ENCODE measurements around the gene CIDEB. TPM values are rescaled to one million over a fixed set of nuclear protein-coding genes. Genes with fewer than 3 reads are reported as not detected.

Gene CIDEB
- total and polyA plus RNA-seq, 2 of the 13 experiments (the other 11 are each of a cell fraction or from before 2014, with no cell fraction given), result 35.8 to 110 TPM

DNA sequence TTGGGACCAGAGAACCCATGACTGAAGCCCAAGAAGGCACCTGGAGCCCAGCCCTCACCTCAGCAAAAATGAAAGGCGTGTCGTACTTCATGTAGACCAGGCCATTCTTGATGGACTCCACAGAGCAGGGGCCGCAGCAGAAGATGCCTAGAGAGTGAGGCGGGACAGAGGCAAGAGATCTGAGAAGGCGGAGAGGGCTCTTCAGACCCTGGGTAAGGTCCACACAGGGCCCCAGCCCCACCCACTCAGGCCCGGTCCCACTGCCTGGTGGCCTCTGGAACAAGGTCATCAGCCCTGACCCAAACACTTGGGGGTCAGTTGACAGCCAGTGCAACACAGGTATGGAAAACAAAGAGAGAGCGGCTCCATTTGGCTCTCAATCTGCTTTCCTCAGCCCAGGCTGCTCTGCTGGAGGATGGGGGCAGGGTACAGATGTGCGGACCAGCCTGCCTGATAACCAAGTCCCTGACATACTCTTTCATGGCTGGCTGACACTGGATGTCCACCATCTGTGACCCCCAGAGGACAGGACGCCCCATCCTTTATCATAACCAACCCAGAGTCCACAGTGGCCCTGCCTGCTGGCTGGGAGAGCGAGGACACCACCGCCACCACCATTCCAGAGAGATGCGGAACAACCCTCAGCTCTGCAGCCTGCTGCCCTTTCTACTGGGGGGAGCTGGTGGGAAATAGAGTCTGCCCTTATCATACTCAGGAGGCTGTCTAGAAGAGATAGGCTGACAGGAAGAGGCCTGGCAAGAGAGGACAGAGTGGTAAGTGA, 51.7 kb downstream of the CIDEB start (continued):
- no peak for TF ChIP-seq MAF1 (CRISPR knock-in tag; IDR thresholded peaks at IDR 0.05; ENCODE audit: borderline replicate concordance)
- no peak for TF ChIP-seq ZNF3 (CRISPR knock-in tag; IDR thresholded peaks at IDR 0.05)
- no peak for TF ChIP-seq ZBTB21 (CRISPR knock-in tag; IDR thresholded peaks at IDR 0.05)
- TF ChIP-seq, protein P1, sequence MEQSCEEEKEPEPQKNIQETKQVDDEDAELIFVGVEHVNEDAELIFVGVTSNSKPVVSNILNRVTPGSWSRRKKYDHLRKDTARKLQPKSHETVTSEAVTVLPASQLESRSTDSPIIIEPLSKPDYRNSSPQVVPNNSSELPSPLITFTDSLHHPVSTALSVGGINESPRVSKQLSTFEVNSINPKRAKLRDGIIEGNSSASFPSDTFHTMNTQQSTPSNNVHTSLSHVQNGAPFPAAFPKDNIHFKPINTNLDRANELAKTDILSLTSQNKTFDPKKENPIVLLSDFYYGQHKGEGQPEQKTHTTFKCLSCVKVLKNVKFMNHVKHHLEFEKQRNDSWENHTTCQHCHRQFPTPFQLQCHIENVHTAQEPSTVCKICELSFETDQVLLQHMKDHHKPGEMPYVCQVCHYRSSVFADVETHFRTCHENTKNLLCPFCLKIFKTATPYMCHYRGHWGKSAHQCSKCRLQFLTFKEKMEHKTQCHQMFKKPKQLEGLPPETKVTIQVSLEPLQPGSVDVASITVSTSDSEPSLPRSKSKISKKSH (CRISPR knock-in tag; IDR thresholded peaks at IDR 0.05; ENCODE audit: borderline replicate concordance), result peak; percentile 87; the same call in 1 of the 2 replicates
- TF ChIP-seq NCOR1 (IDR thresholded peaks at IDR 0.05; ENCODE audit: borderline replicate concordance, low read length), result peak; percentile 67
- TF ChIP-seq ZNF605 (CRISPR knock-in tag; IDR thresholded peaks at IDR 0.05), result peak; percentile 82
- TF ChIP-seq, protein P2, sequence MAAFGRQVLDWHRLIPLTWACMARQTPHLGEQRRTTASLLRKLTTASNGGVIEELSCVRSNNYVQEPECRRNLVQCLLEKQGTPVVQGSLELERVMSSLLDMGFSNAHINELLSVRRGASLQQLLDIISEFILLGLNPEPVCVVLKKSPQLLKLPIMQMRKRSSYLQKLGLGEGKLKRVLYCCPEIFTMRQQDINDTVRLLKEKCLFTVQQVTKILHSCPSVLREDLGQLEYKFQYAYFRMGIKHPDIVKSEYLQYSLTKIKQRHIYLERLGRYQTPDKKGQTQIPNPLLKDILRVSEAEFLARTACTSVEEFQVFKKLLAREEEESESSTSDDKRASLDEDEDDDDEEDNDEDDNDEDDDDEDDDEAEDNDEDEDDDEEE (CRISPR knock-in tag; IDR thresholded peaks at IDR 0.05), result peak; percentile 67; the same call in 1 of the 2 replicates
- TF ChIP-seq, protein P3, sequence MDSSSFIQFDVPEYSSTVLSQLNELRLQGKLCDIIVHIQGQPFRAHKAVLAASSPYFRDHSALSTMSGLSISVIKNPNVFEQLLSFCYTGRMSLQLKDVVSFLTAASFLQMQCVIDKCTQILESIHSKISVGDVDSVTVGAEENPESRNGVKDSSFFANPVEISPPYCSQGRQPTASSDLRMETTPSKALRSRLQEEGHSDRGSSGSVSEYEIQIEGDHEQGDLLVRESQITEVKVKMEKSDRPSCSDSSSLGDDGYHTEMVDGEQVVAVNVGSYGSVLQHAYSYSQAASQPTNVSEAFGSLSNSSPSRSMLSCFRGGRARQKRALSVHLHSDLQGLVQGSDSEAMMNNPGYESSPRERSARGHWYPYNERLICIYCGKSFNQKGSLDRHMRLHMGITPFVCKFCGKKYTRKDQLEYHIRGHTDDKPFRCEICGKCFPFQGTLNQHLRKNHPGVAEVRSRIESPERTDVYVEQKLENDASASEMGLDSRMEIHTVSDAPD (CRISPR knock-in tag; IDR thresholded peaks at IDR 0.05), result peak; percentile 69; the same call in 1 of the 2 replicates
- TF ChIP-seq ZNF772 (CRISPR knock-in tag; IDR thresholded peaks at IDR 0.05), result peak; percentile 55; the same call in 1 of the 2 replicates
- peak; percentile 66 for TF ChIP-seq BCL6 (CRISPR knock-in tag; IDR thresholded peaks at IDR 0.05)
- TF ChIP-seq ZNF577 (CRISPR knock-in tag; IDR thresholded peaks at IDR 0.05; ENCODE audit: borderline replicate concordance, low read depth), result no peak
- TF ChIP-seq PHF21A (CRISPR knock-in tag; IDR thresholded peaks at IDR 0.05), result no peak; the same call in none of the 2 replicates
- TF ChIP-seq FOSL1 (CRISPR knock-in tag; IDR thresholded peaks at IDR 0.05; ENCODE audit: borderline replicate concordance), result no peak
- TF ChIP-seq, protein P4, sequence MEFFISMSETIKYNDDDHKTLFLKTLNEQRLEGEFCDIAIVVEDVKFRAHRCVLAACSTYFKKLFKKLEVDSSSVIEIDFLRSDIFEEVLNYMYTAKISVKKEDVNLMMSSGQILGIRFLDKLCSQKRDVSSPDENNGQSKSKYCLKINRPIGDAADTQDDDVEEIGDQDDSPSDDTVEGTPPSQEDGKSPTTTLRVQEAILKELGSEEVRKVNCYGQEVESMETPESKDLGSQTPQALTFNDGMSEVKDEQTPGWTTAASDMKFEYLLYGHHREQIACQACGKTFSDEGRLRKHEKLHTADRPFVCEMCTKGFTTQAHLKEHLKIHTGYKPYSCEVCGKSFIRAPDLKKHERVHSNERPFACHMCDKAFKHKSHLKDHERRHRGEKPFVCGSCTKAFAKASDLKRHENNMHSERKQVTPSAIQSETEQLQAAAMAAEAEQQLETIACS (CRISPR knock-in tag; IDR thresholded peaks at IDR 0.05), result no peak
- TF ChIP-seq ZNF709 (CRISPR knock-in tag; IDR thresholded peaks at IDR 0.05), result peak; percentile 76
- TF ChIP-seq, protein P5, sequence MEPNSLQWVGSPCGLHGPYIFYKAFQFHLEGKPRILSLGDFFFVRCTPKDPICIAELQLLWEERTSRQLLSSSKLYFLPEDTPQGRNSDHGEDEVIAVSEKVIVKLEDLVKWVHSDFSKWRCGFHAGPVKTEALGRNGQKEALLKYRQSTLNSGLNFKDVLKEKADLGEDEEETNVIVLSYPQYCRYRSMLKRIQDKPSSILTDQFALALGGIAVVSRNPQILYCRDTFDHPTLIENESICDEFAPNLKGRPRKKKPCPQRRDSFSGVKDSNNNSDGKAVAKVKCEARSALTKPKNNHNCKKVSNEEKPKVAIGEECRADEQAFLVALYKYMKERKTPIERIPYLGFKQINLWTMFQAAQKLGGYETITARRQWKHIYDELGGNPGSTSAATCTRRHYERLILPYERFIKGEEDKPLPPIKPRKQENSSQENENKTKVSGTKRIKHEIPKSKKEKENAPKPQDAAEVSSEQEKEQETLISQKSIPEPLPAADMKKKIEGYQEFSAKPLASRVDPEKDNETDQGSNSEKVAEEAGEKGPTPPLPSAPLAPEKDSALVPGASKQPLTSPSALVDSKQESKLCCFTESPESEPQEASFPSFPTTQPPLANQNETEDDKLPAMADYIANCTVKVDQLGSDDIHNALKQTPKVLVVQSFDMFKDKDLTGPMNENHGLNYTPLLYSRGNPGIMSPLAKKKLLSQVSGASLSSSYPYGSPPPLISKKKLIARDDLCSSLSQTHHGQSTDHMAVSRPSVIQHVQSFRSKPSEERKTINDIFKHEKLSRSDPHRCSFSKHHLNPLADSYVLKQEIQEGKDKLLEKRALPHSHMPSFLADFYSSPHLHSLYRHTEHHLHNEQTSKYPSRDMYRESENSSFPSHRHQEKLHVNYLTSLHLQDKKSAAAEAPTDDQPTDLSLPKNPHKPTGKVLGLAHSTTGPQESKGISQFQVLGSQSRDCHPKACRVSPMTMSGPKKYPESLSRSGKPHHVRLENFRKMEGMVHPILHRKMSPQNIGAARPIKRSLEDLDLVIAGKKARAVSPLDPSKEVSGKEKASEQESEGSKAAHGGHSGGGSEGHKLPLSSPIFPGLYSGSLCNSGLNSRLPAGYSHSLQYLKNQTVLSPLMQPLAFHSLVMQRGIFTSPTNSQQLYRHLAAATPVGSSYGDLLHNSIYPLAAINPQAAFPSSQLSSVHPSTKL (CRISPR knock-in tag; IDR thresholded peaks at IDR 0.05), result peak; percentile 39; the same call in 1 of the 2 replicates
- TF ChIP-seq NFE2L2 (IDR thresholded peaks at IDR 0.05; ENCODE audit: low read length), result no peak

Measured in HepG2 (cell line).